K562 (cell line): ENCODE results near the gene WDR35. TPM values are rescaled to one million over a fixed set of nuclear protein-coding genes. Genes with fewer than 3 reads are reported as not detected.

Source experiments
- E2F8 ChIP-seq: fragments of 450-650 bp; IDR thresholded peaks from 2 replicates; pipeline ENCODE4 v1.7.1; 2018; ENCODE audit warnings: mild to moderate bottlenecking, low read depth; ENCODE audit not compliant: partially characterized antibody
- FOXP4 ChIP-seq: sonication (generic); formaldehyde crosslinking; IDR thresholded peaks from 2 replicates; pipeline ENCODE4 v1.8.0; 2022; ENCODE audit warnings: mild to moderate bottlenecking, missing genetic modification reagents, borderline replicate concordance
- MCM7 ChIP-seq, 2 experiments: fragments of 450-650 bp; IDR thresholded peaks; 2 replicates each; pipeline ENCODE4 v1.6.1; 2016 to 2018
- MEIS2 ChIP-seq: fragments of 450-650 bp; IDR thresholded peaks from 2 replicates; pipeline ENCODE4 v1.6.1; 2014; ENCODE audit warnings: mild to moderate bottlenecking; ENCODE audit not compliant: partially characterized antibody
- NFATC3 ChIP-seq: fragments of 450-650 bp; IDR thresholded peaks from 2 replicates; pipeline ENCODE4 v1.6.1; 2017; ENCODE audit warnings: mild to moderate bottlenecking
- PBX2 ChIP-seq, 2 experiments: IDR thresholded peaks in 1 of 2; conservative IDR thresholded peaks in 1 of 2; 2 replicates each; pipeline ENCODE4 v1.6.1; 2016; ENCODE audit warnings: low read depth in 2 of 2, mild to moderate bottlenecking in 1 of 2, missing compliant biosample characterization in 1 of 2, missing genetic modification characterization in 1 of 2, moderate library complexity in 1 of 2
- PCBP2 ChIP-seq: fragments of 200-400 bp; formaldehyde crosslinking; IDR thresholded peaks from 2 replicates; pipeline ENCODE4 v1.6.1; 2018; ENCODE audit warnings: low read length, low read depth, mild to moderate bottlenecking, moderate library complexity; ENCODE audit not compliant: poor library complexity, severe bottlenecking
- RBM14 ChIP-seq: fragments of 200-400 bp; formaldehyde crosslinking; IDR thresholded peaks from 2 replicates; pipeline ENCODE4 v1.6.1; 2018; ENCODE audit warnings: low read depth, mild to moderate bottlenecking, low read length, moderate library complexity, borderline replicate concordance; ENCODE audit not compliant: insufficient read depth
- SP2 ChIP-seq: IDR thresholded peaks from 2 replicates; pipeline ENCODE4 v1.6.1; 2011; ENCODE audit warnings: mild to moderate bottlenecking, low read depth, low read length, moderate library complexity; ENCODE audit not compliant: poor library complexity, severe bottlenecking; ENCODE audit errors: extremely low read depth
- STAT5A ChIP-seq: IDR thresholded peaks from 2 replicates; pipeline ENCODE4 v1.6.1; 2012; ENCODE audit warnings: low read length, inconsistent platforms, borderline replicate concordance
- ZNF778 ChIP-seq: fragments of 450-650 bp; formaldehyde crosslinking; IDR thresholded peaks from 2 replicates; pipeline ENCODE4 v1.4.0; 2020; ENCODE audit warnings: mild to moderate bottlenecking, moderate library complexity
- polyA plus RNA-seq, 8 experiments: library from polyadenylated mRNA; depleted of rRNA in 4 of 8; stranded (reverse) in 5 of 8; unstranded in 3 of 8; fragments of >200 nt; fragmentation: Nextera tagmentation in 2 of 8; fragmentation: Illumina TruSeq in 1 of 8; extraction: Ambion mirVana in 2 of 8; extraction: Trizol in 1 of 8; gene quantifications; 2 replicates each; pipeline versions ENCODE4 v1.2.1 to v1.2.3, GENCODE V29; 2011 to 2014; ENCODE audit warnings: inconsistent platforms in 1 of 8, missing spikeins in 1 of 8
- total RNA-seq, 7 experiments: library from RNA; depleted of rRNA in 6 of 7; stranded (reverse); fragments of >200 nt in 6 of 7; fragmentation: Illumina TruSeq in 2 of 7; extraction: Trizol in 2 of 7; gene quantifications; 2 replicates each; pipeline versions ENCODE4 v1.2.1 to v1.2.3, GENCODE V29; 2011 to 2021; ENCODE audit warnings: low replicate concordance in 1 of 7
- TF ChIP-seq, protein P1 (sequence below): fragments of 450-650 bp; IDR thresholded peaks from 2 replicates; pipeline ENCODE4 v1.6.1; 2018; ENCODE audit not compliant: partially characterized antibody

WDR35 gene
- total and polyA plus RNA-seq, 9 of the 15 experiments (the other 6 are each of a cell fraction or from before 2014, with no cell fraction given) = 3.3 to 13.1 (median 8.0) TPM

- no peak for TF ChIP-seq FOXP4 (CRISPR knock-in tag)
- no peak for TF ChIP-seq SP2
- no peak for TF ChIP-seq RBM14
- 0 out of 2 replicates have a peak, but pooled peaks have one; percentile 22 for TF ChIP-seq STAT5A
- no peak for TF ChIP-seq NFATC3
- no peak for TF ChIP-seq ZNF778
- TF ChIP-seq E2F8 = no peak
- no peak for TF ChIP-seq PBX2 (CRISPR knock-in tag; IDR thresholded peaks at IDR 0.05; ENCODE audit: low read depth)
- TF ChIP-seq PBX2 (tag; conservative IDR thresholded peaks at IDR 0.05; ENCODE audit: low read depth) = 0 out of 2 replicates have a peak, but pooled peaks have one; percentile 48
- TF ChIP-seq MCM7 (IDR thresholded peaks at IDR 0.05) = no peak
- TF ChIP-seq, protein P1, sequence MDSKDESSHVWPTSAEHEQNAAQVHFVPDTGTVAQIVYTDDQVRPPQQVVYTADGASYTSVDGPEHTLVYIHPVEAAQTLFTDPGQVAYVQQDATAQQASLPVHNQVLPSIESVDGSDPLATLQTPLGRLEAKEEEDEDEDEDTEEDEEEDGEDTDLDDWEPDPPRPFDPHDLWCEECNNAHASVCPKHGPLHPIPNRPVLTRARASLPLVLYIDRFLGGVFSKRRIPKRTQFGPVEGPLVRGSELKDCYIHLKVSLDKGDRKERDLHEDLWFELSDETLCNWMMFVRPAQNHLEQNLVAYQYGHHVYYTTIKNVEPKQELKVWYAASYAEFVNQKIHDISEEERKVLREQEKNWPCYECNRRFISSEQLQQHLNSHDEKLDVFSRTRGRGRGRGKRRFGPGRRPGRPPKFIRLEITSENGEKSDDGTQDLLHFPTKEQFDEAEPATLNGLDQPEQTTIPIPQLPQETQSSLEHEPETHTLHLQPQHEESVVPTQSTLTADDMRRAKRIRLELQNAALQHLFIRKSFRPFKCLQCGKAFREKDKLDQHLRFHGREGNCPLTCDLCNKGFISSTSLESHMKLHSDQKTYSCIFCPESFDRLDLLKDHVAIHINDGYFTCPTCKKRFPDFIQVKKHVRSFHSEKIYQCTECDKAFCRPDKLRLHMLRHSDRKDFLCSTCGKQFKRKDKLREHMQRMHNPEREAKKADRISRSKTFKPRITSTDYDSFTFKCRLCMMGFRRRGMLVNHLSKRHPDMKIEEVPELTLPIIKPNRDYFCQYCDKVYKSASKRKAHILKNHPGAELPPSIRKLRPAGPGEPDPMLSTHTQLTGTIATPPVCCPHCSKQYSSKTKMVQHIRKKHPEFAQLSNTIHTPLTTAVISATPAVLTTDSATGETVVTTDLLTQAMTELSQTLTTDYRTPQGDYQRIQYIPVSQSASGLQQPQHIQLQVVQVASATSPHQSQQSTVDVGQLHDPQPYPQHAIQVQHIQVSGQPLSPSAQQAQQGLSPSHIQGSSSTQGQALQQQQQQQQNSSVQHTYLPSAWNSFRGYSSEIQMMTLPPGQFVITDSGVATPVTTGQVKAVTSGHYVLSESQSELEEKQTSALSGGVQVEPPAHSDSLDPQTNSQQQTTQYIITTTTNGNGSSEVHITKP = peak; percentile 25
- TF ChIP-seq PCBP2 = no peak
- peak; percentile 23 for TF ChIP-seq MEIS2
These were observed 34.1 kb downstream of the WDR35 start (continued) for GRCh38 chr2:19955544-19956422.
